ENCODE data around the gene PON3.
"Not testable (repeated sequence)": the region's sequence is repeated elsewhere in the genome, so short reads cannot be mapped to it uniquely, and the experiment has no call there.

The PON3 gene

GRCh38 chr7:95411666-95412065, 15.5 kb upstream of the PON3 start:
- DNase-seq (ENCODE audit: low spot score): no peak

GRCh38 chr7:95411036-95411435, 14.9 kb upstream of the PON3 start:
- DNase-seq (ENCODE audit: low spot score): no peak

GRCh38 chr7:95407751-95408150, 11.6 kb upstream of the PON3 start:
- DNase-seq (ENCODE audit: low spot score): no peak

- no peak for DNase-seq (ENCODE audit: low spot score)
Observed at GRCh38 chr7:95405800-95406199, 9.6 kb upstream of the PON3 start.

GRCh38 chr7:95405208-95405607, 9.0 kb upstream of the PON3 start:
- no peak for DNase-seq (ENCODE audit: low spot score)

- no peak for DNase-seq (ENCODE audit: low spot score)
Observed at GRCh38 chr7:95404316-95404865, 8.2 kb upstream of the PON3 start.

- no peak for DNase-seq (ENCODE audit: low spot score)
Observed at GRCh38 chr7:95398155-95398940, 2.2 kb upstream of the PON3 start.

- no peak for DNase-seq (ENCODE audit: low spot score)
Observed at GRCh38 chr7:95397381-95397780, 1.2 kb upstream of the PON3 start.

- no peak for DNase-seq (ENCODE audit: low spot score)
Observed at GRCh38 chr7:95395755-95396135, 430 bp downstream of the PON3 start.

GRCh38 chr7:95394370-95394769, 1.8 kb downstream of the PON3 start:
- DNase-seq (ENCODE audit: low spot score): no peak

GRCh38 chr7:95391761-95392160, 4.4 kb downstream of the PON3 start:
- no peak for DNase-seq (ENCODE audit: low spot score)

- DNase-seq (ENCODE audit: low spot score): no peak
Observed at GRCh38 chr7:95389516-95389915, 6.7 kb downstream of the PON3 start.

GRCh38 chr7:95379457-95379856, 16.7 kb downstream of the PON3 start:
- DNase-seq (ENCODE audit: low spot score): not testable (repeated sequence)

GRCh38 chr7:95376632-95377400, 19.4 kb downstream of the PON3 start:
- no peak for DNase-seq (ENCODE audit: low spot score)

- no peak for DNase-seq (ENCODE audit: low spot score)
Observed at GRCh38 chr7:95375591-95376257, 20.5 kb downstream of the PON3 start.

- no peak for DNase-seq (ENCODE audit: low spot score)
Observed at GRCh38 chr7:95373323-95373722, 22.9 kb downstream of the PON3 start.

GRCh38 chr7:95368235-95368634, 27.9 kb downstream of the PON3 start:
- no peak for DNase-seq (ENCODE audit: low spot score)

GRCh38 chr7:95367606-95368005, 28.6 kb downstream of the PON3 start:
- no peak for DNase-seq (ENCODE audit: low spot score)

GRCh38 chr7:95365151-95365550, 31.0 kb downstream of the PON3 start:
- DNase-seq (ENCODE audit: low spot score): no peak

- DNase-seq (ENCODE audit: low spot score): no peak
Observed at GRCh38 chr7:95357623-95358022, 38.6 kb downstream of the PON3 start.

- DNase-seq (ENCODE audit: low spot score): no peak
Observed at GRCh38 chr7:95342642-95343307, 53.4 kb downstream of the PON3 start.

GRCh38 chr7:95342029-95342428, 54.1 kb downstream of the PON3 start:
- DNase-seq (ENCODE audit: low spot score): no peak

All from kidney capillary endothelial cell (primary cell).